ENCODE measurements around the gene NFATC3.

NFATC3 gene

DNA sequence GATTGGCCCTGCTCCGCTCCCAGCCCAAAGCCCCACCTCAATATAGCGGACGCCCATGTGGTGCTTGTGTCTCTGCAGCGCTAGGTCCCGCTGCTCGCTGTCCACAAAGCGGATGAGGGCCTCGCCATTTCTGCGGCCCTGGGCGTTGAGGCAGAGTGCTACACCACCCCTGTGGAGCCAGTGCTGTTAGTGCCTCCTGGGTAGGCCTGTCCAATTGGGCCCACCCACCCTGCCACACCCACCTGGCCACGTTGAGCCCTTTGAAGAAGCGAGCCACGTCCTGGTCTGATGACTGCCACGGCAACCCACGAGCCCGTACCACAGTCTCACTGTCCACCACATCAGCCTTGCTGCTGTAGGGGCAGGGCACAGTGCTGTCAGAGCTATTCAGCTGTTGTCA is 147.2 kb downstream of the NFATC3 start:
- Histone ChIP-seq H3K4me3 (no peak overlapping the region), H3K27ac (no peak overlapping the region)
- no peak for DNase-seq (ENCODE audit: low spot score)
- TF ChIP-seq, protein P1, sequence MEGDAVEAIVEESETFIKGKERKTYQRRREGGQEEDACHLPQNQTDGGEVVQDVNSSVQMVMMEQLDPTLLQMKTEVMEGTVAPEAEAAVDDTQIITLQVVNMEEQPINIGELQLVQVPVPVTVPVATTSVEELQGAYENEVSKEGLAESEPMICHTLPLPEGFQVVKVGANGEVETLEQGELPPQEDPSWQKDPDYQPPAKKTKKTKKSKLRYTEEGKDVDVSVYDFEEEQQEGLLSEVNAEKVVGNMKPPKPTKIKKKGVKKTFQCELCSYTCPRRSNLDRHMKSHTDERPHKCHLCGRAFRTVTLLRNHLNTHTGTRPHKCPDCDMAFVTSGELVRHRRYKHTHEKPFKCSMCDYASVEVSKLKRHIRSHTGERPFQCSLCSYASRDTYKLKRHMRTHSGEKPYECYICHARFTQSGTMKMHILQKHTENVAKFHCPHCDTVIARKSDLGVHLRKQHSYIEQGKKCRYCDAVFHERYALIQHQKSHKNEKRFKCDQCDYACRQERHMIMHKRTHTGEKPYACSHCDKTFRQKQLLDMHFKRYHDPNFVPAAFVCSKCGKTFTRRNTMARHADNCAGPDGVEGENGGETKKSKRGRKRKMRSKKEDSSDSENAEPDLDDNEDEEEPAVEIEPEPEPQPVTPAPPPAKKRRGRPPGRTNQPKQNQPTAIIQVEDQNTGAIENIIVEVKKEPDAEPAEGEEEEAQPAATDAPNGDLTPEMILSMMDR (IDR thresholded peaks at IDR 0.05) = no peak

DNA sequence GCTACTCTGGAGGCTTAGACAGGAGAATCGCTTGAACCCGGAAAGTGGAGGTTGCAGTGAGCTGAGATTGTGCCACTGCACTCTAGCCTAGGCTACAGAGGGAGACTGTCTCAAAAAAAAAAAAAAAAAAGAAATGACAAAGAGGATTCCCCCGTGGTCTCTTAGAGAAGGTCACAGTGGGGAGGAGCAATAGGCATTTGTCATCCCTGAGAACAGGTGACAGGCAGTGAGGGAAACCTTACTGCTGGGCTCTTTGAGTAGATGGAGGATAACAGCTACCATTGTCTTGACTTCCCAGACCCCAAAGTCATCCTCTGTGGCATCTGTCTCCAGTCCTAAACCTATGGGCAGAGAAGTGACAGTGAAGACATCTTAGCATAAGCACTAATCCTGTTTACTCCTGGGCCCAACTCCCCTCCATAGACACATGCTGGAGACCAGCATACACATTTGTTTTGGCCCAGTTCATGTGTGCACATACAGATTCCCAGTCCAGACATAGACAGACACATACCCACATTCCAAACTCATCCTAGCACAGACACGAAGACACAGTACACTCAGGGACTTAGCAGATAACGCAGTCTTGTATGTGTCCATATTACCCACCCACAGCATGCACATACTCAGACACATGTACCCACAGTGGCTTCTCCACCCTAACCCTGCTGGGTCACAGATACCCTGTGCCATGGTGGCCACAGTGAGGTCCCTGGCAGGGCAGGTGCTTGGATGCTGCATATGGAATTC is 148.1 kb downstream of the NFATC3 start:
- peak overlapping the region in 1 of 2 donors; percentile 9 for H3K27ac ChIP-seq
- TF ChIP-seq, protein P1 (IDR thresholded peaks at IDR 0.05) = no peak
- DNase-seq (ENCODE audit: low spot score) = peak; percentile 40
- H3K4me3 ChIP-seq = no peak overlapping the region

DNA sequence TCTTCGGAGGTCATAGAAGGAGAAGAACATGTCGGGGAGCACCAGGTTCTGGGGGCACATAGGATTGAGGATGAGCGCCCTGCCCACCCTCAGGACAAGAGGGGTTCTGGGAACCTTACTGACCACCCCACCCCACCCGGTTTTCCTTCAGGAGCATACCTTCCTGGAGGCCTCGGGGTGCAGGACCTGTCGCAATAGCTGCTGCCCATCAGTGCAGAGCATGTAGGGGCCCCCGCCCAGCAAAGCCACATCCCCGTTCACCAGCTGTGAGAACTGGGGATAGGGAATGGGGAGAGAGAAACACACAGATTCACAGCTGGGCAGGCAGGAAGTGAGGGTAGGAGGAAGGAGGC is 148.6 kb downstream of the NFATC3 start:
- peak overlapping the region in 1 of 2 donors; percentile 9 for H3K27ac ChIP-seq
- H3K4me3 ChIP-seq = no peak overlapping the region
- TF ChIP-seq, protein P1 (IDR thresholded peaks at IDR 0.05) = no peak
- DNase-seq (ENCODE audit: low spot score) = peak; percentile 72

DNA sequence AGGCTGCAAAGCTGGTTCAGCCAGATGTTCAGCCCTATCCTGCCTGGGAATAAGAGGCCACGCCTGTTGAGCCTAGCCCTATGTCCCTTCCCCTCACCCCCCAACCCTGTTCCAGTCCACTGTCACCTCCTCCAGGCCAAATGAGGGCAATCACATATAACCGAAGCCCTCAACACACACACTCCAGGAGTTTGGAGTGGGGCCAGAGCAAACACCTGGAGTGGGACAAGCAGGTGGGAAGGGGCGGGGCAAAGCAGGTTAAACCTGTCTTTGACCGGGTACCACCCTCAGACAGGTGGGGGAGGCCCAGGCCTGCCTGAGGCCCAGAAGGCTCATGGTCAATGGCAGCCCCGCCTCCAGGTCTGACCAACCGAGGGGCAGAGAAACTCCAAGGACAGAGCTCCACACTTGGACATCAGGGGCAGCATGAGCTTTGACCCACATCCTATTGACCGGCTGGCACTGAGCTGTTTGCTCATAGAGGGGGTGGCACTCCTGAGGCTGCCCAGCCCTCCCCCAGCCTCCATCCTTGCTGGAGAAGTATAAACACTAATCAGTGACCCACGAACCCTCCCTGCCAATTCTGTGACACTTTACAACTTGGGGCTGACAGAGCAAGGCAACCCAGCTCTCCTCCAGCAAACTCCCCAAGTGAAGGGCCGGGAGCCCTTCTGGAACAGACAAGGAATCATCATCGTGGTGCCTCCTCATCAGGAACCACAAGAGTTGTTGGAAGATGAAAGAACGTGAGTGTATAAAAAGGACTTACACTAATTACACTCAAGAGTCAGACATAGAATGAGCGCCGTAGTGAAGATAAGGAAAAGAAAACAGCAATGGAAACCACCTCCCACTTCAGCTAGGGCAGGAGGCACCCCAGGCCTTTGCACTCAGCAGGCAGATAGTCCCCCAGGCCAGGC is 149.3 kb downstream of the NFATC3 start:
- Histone ChIP-seq H3K27ac (no peak overlapping the region), H3K4me3 (no peak overlapping the region)
- TF ChIP-seq, protein P1 (IDR thresholded peaks at IDR 0.05) = no peak
- peak; percentile 75 for DNase-seq (ENCODE audit: low spot score)

DNA sequence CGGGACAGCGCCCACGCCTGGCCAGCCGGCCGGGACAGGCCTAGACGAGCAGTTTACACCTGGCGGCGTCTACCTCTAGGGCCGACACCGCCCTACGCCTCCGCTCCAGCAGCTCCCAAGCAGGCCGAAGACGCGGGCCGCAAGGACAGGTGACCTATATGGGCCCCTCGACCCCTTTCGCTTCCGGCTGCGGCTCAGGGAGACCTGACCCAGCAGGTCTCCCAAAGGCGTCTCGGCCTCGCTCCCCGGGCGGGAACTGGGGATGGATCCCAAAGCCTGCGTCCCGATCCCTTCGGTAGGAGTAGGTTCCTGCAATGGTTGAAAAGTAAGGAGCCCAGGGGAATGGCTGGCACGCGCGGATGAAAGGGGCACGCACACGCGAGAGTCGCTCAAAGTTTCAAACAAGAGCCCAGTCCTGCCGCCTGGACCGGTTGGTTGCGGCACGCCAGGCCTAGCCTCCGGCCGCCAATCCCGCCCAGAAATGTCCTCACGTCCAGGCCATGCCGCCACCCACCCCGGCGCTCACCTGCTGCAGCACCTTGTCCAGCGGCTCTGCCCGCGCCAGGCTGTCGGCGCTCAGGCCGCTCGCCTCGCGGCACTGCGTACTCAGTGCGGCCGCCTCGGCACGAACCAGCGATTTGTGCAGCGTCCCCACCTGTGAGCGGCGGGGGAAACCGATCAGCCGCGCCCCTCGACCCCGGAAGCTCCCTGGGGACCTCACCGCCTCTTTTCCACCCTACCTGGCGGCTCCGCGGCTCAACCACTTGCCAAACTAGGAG is 150.1 kb downstream of the NFATC3 start:
- peak overlapping the region; percentile 3 to 24 for H3K27ac ChIP-seq
- peak overlapping the region; percentile 76 for H3K4me3 ChIP-seq
- TF ChIP-seq, protein P1 (IDR thresholded peaks at IDR 0.05) = no peak
- peak; percentile 73 for DNase-seq (ENCODE audit: low spot score)

DNA sequence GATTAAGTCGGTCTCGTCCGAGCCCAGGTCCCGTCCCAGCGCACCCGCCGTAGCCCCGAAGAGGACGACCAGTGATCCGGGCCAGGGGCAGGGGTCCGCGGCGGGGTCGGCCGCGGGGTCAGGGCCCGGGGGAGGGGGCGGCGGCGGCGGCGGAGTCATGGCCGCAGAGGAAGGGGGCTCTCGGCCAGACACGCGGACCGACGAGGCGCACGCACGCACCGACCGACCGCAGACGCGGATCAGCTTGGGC is 150.6 kb downstream of the NFATC3 start, which contains the start of gene ESRP2:
ESRP2 (minus strand) TSS at position 241 of the 250 bp plus-strand sequence; CDS start at position 159, 82 bp downstream.
- Histone ChIP-seq H3K4me3 (peak within 1 kb of the TSS; percentile 76), H3K27ac (peak within 1 kb of the TSS; percentile 72 to 86)
- TF ChIP-seq, protein P1 (IDR thresholded peaks at IDR 0.05) = no peak
- DNase-seq (ENCODE audit: low spot score) = no peak
